CD14-positive monocyte (primary cell): ENCODE data around the gene TXNL4A. TPM values are rescaled to one million over a fixed set of nuclear protein-coding genes. Genes with fewer than 3 reads are reported as not detected.

Experiments used
- DNase-seq, 3 donors: peaks; one replicate each; pipeline ENCODE4 v3.0.0-alpha.2; 2011 to 2022
- H2AFZ ChIP-seq: 2 replicates; pipeline ENCODE4 v1.6.0; 2012; ENCODE audit warnings: mild to moderate bottlenecking, low read depth, low read length, inconsistent platforms; ENCODE audit not compliant: insufficient read depth, poor library complexity, severe bottlenecking
- H3K27ac ChIP-seq, 2 donors: 1 replicate in 1 of 2; 2 replicates in 1 of 2; pipeline ENCODE4 v1.5.1; 2012 to 2013; ENCODE audit warnings: low read length in 2 of 2, control low read depth in 1 of 2, inconsistent platforms in 1 of 2, low read depth in 1 of 2, mild to moderate bottlenecking in 1 of 2
- H3K27me3 ChIP-seq, 2 donors: one replicate each; pipeline versions ENCODE4 v1.6.0 to v1.6.1; 2011 to 2013; ENCODE audit warnings: low read length in 2 of 2; ENCODE audit not compliant: control insufficient read depth in 2 of 2, insufficient read depth in 2 of 2
- H3K36me3 ChIP-seq, 2 donors: replicated peaks in 1 of 2; 1 replicate in 1 of 2; 2 replicates in 1 of 2; pipeline versions ENCODE4 v1.5.1 to v1.6.1; 2012 to 2013; ENCODE audit warnings: low read length in 2 of 2, control low read depth in 1 of 2, inconsistent platforms in 1 of 2, mild to moderate bottlenecking in 1 of 2; ENCODE audit not compliant: insufficient read depth in 2 of 2, control insufficient read depth in 1 of 2
- H3K4me1 ChIP-seq, 2 donors: 1 replicate in 1 of 2; 2 replicates in 1 of 2; pipeline versions ENCODE4 v1.5.1 to v1.6.1; 2012 to 2013; ENCODE audit warnings: low read length in 2 of 2, control low read depth in 1 of 2, inconsistent platforms in 1 of 2, mild to moderate bottlenecking in 1 of 2, moderate library complexity in 1 of 2; ENCODE audit not compliant: insufficient read depth in 2 of 2, control insufficient read depth in 1 of 2
- H3K4me2 ChIP-seq: replicated peaks from 2 replicates; pipeline ENCODE3; 2012; ENCODE audit warnings: low read length, moderate library complexity, mild to moderate bottlenecking; ENCODE audit not compliant: poor library complexity, severe bottlenecking; ENCODE audit errors: extremely low read depth
- H3K4me3 ChIP-seq, 3 experiments: fragments of 200-600 bp in 1 of 3; sonication (generic) in 1 of 3; replicated peaks in 1 of 3; 1 replicate in 2 of 3; 2 replicates in 1 of 3; pipeline ENCODE4 v1.5.1; 2011 to 2013; ENCODE audit warnings: low read length in 3 of 3, mild to moderate bottlenecking in 3 of 3, control low read depth in 2 of 3, low read depth in 2 of 3, inconsistent platforms in 1 of 3, moderate library complexity in 1 of 3
- H3K79me2 ChIP-seq: 2 replicates; pipeline ENCODE4 v1.6.0; 2012; ENCODE audit warnings: mild to moderate bottlenecking, control low read depth, inconsistent platforms, low read length, moderate library complexity; ENCODE audit not compliant: insufficient read depth
- H3K9ac ChIP-seq: 2 replicates; pipeline ENCODE4 v1.6.0; 2017; ENCODE audit warnings: low read length, mild to moderate bottlenecking; ENCODE audit not compliant: insufficient read depth, poor library complexity, severe bottlenecking
- H3K9me3 ChIP-seq, 2 donors: replicated peaks in 1 of 2; 1 replicate in 1 of 2; 2 replicates in 1 of 2; pipeline versions ENCODE4 v1.5.1 to v1.6.1; 2012 to 2013; ENCODE audit warnings: low read length in 2 of 2, control low read depth in 1 of 2; ENCODE audit not compliant: control insufficient read depth in 1 of 2, insufficient read depth in 1 of 2
- H4K20me1 ChIP-seq: 2 replicates; pipeline ENCODE4 v1.6.0; 2012; ENCODE audit warnings: mild to moderate bottlenecking, low read length, control low read depth, moderate library complexity; ENCODE audit not compliant: insufficient read depth
- H3K27ac Mint-ChIP-seq, 7 donors: one replicate each; pipeline ENCODE4 v1.8.0; 2020; ENCODE audit warnings: mild to moderate bottlenecking in 7 of 7, mixed read lengths in 7 of 7, moderate library complexity in 6 of 7, inconsistent platforms in 2 of 7
- H3K27me3 Mint-ChIP-seq, 3 donors: one replicate each; pipeline ENCODE4 v1.8.0; 2021 to 2022; ENCODE audit warnings: low read depth in 3 of 3, mild to moderate bottlenecking in 3 of 3, mixed read lengths in 3 of 3, moderate library complexity in 3 of 3, inconsistent platforms in 1 of 3
- H3K36me3 Mint-ChIP-seq, 2 donors: one replicate each; pipeline ENCODE4 v1.8.0; 2020; ENCODE audit warnings: mixed read lengths in 2 of 2, inconsistent platforms in 1 of 2, mild to moderate bottlenecking in 1 of 2
- H3K4me1 Mint-ChIP-seq: one replicate; pipeline ENCODE4 v1.8.0; 2020; ENCODE audit warnings: mild to moderate bottlenecking, mixed read lengths
- H3K4me3 Mint-ChIP-seq, 2 donors: one replicate each; pipeline ENCODE4 v1.8.0; 2020; ENCODE audit warnings: mild to moderate bottlenecking in 2 of 2, mixed read lengths in 2 of 2, moderate library complexity in 1 of 2
- H3K9me3 Mint-ChIP-seq, 7 donors: one replicate each; pipeline ENCODE4 v1.8.0; 2020 to 2022; ENCODE audit warnings: mixed read lengths in 7 of 7, mild to moderate bottlenecking in 6 of 7, moderate library complexity in 6 of 7, inconsistent platforms in 2 of 7
- WGBS: methylation state at CpG from one replicate; pipeline ENCODE4 v1.1.5; 2013; ENCODE audit warnings: missing lambda C conversion rate; ENCODE audit not compliant: insufficient coverage; 5-methylcytosine and 5-hydroxymethylcytosine counted together
- intact Hi-C, 2 donors: fragments of 100-400 bp; cut with micrococcal nuclease; formaldehyde crosslinking; loops; one replicate each; pipeline versions ENCODE4 v1.15.0 to v1.15.1; 2023
- polyA plus RNA-seq, 3 donors: library from polyadenylated mRNA; depleted of rRNA in 1 of 3; unstranded in 2 of 3; stranded (reverse) in 1 of 3; fragments of 300-500 nt in 2 of 3; fragments of >200 nt in 1 of 3; fragmentation: Illumina TruSeq in 2 of 3; gene quantifications; 1 replicate in 2 of 3; 2 replicates in 1 of 3; pipeline ENCODE4 v1.2.3, GENCODE V29; 2012 to 2021
- TF ChIP-seq, protein P1 (sequence below): fragments of 200-600 bp; IDR thresholded peaks from one replicate; pipeline ENCODE4 v1.8.0; 2022; ENCODE audit warnings: antibody characterized with exemption, mild to moderate bottlenecking

The TXNL4A gene
- polyA plus RNA-seq, 3 donors: 34.5 to 192 (median 150) TPM

DNA sequence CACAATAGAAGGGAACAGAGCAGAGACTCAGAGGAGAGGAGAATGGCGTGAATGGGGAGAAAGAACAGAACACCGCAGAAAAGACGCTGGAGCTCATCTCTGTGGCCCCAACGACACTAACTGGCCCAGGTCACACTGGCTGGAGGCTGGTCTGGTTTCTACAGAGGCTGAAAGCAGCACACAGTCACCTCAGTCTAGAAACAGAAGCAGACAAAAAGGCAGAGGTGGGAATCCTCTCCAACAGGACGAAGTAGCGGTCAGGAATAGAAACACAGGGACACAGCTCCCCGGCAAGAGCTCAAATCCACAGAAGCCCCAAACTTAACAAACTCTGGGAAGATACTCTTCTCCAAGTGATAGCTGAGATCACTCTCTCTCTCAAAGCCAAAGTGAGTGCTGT is 46.2 kb downstream of the TXNL4A start:
- 98% methylated on average over 6 of the region's 7 CpGs for WGBS
- TF ChIP-seq, protein P1, sequence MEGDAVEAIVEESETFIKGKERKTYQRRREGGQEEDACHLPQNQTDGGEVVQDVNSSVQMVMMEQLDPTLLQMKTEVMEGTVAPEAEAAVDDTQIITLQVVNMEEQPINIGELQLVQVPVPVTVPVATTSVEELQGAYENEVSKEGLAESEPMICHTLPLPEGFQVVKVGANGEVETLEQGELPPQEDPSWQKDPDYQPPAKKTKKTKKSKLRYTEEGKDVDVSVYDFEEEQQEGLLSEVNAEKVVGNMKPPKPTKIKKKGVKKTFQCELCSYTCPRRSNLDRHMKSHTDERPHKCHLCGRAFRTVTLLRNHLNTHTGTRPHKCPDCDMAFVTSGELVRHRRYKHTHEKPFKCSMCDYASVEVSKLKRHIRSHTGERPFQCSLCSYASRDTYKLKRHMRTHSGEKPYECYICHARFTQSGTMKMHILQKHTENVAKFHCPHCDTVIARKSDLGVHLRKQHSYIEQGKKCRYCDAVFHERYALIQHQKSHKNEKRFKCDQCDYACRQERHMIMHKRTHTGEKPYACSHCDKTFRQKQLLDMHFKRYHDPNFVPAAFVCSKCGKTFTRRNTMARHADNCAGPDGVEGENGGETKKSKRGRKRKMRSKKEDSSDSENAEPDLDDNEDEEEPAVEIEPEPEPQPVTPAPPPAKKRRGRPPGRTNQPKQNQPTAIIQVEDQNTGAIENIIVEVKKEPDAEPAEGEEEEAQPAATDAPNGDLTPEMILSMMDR: no peak

GRCh38 chr18:79941473-79942119 is 46.8 kb downstream of the TXNL4A start:
- Histone ChIP-seq H4K20me1 (peaks cover 100% of the 10 kb centered on the region), H3K36me3 (peaks cover 78 to 100% of the 10 kb centered on the region in 2 donors), H3K27me3 (no peaks in the 10 kb centered on the region), H3K27ac (no peak overlapping the region), H3K9me3 (peaks cover 24 to 25% of the 10 kb centered on the region in 2 donors), H3K4me1 (no peaks in the 10 kb centered on the region), H3K9ac (no peak overlapping the region), H3K4me2 (no peak overlapping the region), H2AFZ (no peak overlapping the region), H3K4me3 (no peak overlapping the region), H3K79me2 (peaks cover 99% of the 10 kb centered on the region)
- WGBS: 95% methylated on average over 13 of the region's 16 CpGs
- Mint-ChIP-seq H3K27me3 (peaks cover 0 to 2% (median 0%) of the 10 kb centered on the region in 3 donors), H3K4me1 (peaks cover 13% of the 10 kb centered on the region), H3K9me3 (peaks cover 16 to 36% (median 28%) of the 10 kb centered on the region in 7 donors), H3K27ac (no peak overlapping the region), H3K4me3 (no peak overlapping the region), H3K36me3 (peaks cover 79 to 92% of the 10 kb centered on the region in 2 donors)
- intact Hi-C loops: loop anchor here (10.0 kb wide), 2 partner anchors 47 to 163 kb away; partner anchors contain the start of gene ADNP2 (in 1 of the 2)
- DNase-seq: no peak
- TF ChIP-seq, protein P1: no peak

More for the DNA sequence above, 46.2 kb downstream of the TXNL4A start:
- H3K9ac ChIP-seq: no peak overlapping the region
- Mint-ChIP-seq H3K4me3 (no peak overlapping the region), H3K27ac (peak overlapping the region in 2 of 7 donors; percentile 21 to 41), H3K9me3 (peaks cover 10 to 30% (median 24%) of the 10 kb centered on the region in 7 donors), H3K4me1 (peaks cover 13% of the 10 kb centered on the region), H3K36me3 (peaks cover 78 to 91% of the 10 kb centered on the region in 2 donors), H3K27me3 (peaks cover 0 to 2% (median 0%) of the 10 kb centered on the region in 3 donors)
- H3K4me3 ChIP-seq: no peak overlapping the region
- intact Hi-C loops: loop anchor here (10.0 kb wide), 2 partner anchors 47 to 163 kb away; partner anchors contain the start of gene ADNP2 (in 1 of the 2)
- H3K4me2 ChIP-seq: no peak overlapping the region
- peaks cover 19 to 21% of the 10 kb centered on the region in 2 donors for H3K9me3 ChIP-seq
- H3K4me1 ChIP-seq: no peaks in the 10 kb centered on the region
- no peaks in the 10 kb centered on the region for H3K27me3 ChIP-seq
- DNase-seq: no peak
- peaks cover 74 to 100% of the 10 kb centered on the region in 2 donors for H3K36me3 ChIP-seq
- peaks cover 100% of the 10 kb centered on the region for H4K20me1 ChIP-seq
- no peak overlapping the region for H2AFZ ChIP-seq
- H3K27ac ChIP-seq: no peak overlapping the region
- peaks cover 99% of the 10 kb centered on the region for H3K79me2 ChIP-seq
